Progenitor cell of endocrine pancreas (in vitro differentiated cells): ENCODE data around the gene EYS. TPM values are rescaled to one million over a fixed set of nuclear protein-coding genes. Genes with fewer than 3 reads are reported as not detected.

ENCODE experiments used
- DNase-seq: peaks from one replicate; pipeline ENCODE4 v3.0.0; 2021; ENCODE audit warnings: low spot score; ENCODE audit not compliant: unreplicated experiment
- H3K27ac Mint-ChIP-seq: 2 replicates; pipeline ENCODE4 v1.8.0; 2021; ENCODE audit warnings: mild to moderate bottlenecking, moderate library complexity, mixed read lengths
- H3K27me3 Mint-ChIP-seq: 2 replicates; pipeline ENCODE4 v1.8.0; 2021; ENCODE audit warnings: mixed read lengths
- H3K36me3 Mint-ChIP-seq: 2 replicates; pipeline ENCODE4 v1.8.0; 2022; ENCODE audit warnings: mixed read lengths; ENCODE audit not compliant: insufficient read depth
- H3K4me1 Mint-ChIP-seq: 2 replicates; pipeline ENCODE4 v1.8.0; 2021; ENCODE audit warnings: low read depth, mixed read lengths
- H3K4me3 Mint-ChIP-seq: 2 replicates; pipeline ENCODE4 v1.8.0; 2021; ENCODE audit warnings: low read depth, mild to moderate bottlenecking, moderate library complexity, mixed read lengths
- H3K9me3 Mint-ChIP-seq: 2 replicates; pipeline ENCODE4 v1.8.0; 2021; ENCODE audit warnings: low read depth, mixed read lengths
- total RNA-seq: library from RNA; stranded (reverse); gene quantifications from 2 replicates; pipeline ENCODE4 v1.2.1, GENCODE V29; 2021
- TF ChIP-seq, protein P1 (sequence below): fragments of 200-600 bp; sonication (generic); IDR thresholded peaks from one replicate; pipeline ENCODE4 v1.5.0; 2021; ENCODE audit warnings: antibody characterized with exemption, mild to moderate bottlenecking; ENCODE audit not compliant: unreplicated experiment

The EYS gene
- total RNA-seq, 1 donor from 2014 or later, result 0.46 TPM

DNA sequence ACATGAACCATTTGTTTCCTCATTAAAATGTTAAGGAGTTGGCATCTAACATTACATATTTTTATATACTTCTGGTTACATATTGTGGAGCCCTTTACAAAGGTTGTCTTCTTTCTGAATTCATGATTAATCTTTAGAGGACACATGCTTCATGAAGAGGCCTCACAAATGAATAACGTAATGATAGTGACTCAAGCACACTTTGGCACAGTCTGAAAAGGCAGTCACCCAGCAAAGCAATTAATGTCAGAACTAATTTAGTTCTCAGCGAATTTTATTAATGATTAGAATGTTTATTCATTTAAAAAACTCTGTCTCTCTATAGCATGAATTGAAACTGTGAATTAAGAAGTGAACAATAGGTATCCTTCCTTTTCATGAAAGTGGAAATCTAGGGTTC lies 1217.3 kb downstream of the EYS start:
- Mint-ChIP-seq H3K4me3 (no peak overlapping the region), H3K36me3 (no peaks in the 10 kb centered on the region), H3K27ac (no peak overlapping the region), H3K27me3 (peaks cover 6% of the 10 kb centered on the region), H3K9me3 (no peaks in the 10 kb centered on the region), H3K4me1 (peaks cover 5% of the 10 kb centered on the region)
- TF ChIP-seq, protein P1, sequence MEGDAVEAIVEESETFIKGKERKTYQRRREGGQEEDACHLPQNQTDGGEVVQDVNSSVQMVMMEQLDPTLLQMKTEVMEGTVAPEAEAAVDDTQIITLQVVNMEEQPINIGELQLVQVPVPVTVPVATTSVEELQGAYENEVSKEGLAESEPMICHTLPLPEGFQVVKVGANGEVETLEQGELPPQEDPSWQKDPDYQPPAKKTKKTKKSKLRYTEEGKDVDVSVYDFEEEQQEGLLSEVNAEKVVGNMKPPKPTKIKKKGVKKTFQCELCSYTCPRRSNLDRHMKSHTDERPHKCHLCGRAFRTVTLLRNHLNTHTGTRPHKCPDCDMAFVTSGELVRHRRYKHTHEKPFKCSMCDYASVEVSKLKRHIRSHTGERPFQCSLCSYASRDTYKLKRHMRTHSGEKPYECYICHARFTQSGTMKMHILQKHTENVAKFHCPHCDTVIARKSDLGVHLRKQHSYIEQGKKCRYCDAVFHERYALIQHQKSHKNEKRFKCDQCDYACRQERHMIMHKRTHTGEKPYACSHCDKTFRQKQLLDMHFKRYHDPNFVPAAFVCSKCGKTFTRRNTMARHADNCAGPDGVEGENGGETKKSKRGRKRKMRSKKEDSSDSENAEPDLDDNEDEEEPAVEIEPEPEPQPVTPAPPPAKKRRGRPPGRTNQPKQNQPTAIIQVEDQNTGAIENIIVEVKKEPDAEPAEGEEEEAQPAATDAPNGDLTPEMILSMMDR, result no peak
- no peak for DNase-seq

DNA sequence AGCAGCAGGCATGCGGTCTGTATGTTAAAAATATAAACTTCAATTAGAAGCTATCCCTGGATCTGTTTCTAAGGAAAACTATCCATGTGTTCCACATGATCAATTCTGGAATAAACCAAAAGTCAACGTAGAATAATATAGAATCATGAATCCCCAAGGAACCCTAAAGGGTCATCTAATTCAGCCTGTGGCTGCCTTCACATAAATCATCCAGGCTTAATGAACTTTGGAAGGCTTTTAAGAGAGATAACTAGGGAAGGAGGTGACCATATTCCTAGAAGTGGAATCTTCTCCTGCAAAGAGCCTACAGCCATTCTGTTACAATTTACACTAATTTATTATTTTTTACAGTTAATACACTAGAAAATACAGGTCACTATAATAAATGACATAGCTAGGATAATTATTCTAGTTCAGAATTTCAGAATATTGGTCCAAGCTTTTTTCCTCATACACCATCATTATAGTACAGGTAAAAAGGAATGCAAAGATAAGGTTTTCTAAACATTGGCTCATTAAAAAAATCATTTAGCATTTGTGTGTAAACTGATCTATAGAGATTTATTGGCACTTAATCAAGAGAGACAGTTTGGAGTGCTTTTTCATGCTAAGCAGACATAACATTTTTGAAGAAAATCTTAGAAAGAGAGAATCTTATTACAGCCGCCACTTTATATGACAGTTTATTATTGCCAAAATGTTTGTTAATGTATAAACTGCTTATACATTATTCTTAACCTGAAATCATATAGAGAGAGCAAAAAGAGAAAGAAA lies 1220.3 kb downstream of the EYS start:
- no peak overlapping the region for H3K4me3 Mint-ChIP-seq

DNA sequence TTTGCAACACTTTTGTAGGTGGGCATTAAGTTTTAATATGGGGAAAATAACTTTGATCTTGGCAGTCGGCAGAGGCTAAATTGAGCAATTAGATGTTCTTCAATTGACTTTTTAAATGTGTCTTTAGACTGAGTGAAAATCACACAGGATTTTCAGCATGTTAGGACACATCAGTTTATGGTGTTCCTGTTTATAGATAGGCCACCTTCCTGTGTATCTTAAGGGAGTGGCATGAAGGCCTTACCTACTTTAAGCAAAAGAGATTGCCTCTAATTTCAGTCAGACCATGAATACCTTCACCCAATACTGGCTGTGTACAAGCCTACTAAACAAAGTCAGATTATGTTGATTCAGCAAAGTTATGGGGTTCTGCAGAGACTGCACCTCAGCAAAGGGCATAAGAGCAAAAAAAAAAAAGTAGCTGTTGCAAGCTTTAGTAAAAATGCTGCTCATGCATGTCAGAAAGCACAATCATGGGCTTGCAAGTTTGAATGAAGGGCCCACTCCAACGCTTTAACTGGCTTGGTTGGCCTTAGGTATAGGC lies 1223.0 kb downstream of the EYS start:
- peaks cover 4% of the 10 kb centered on the region for H3K27me3 Mint-ChIP-seq
- peaks cover 5% of the 10 kb centered on the region for H3K4me1 Mint-ChIP-seq
- H3K4me3 Mint-ChIP-seq, result no peak overlapping the region
- DNase-seq, result no peak
- H3K36me3 Mint-ChIP-seq, result no peaks in the 10 kb centered on the region
- no peak overlapping the region for H3K27ac Mint-ChIP-seq
- TF ChIP-seq, protein P1, result no peak
- H3K9me3 Mint-ChIP-seq, result no peaks in the 10 kb centered on the region

More for the DNA sequence above, 1220.3 kb downstream of the EYS start:
- no peak overlapping the region for H3K27ac Mint-ChIP-seq
- H3K9me3 Mint-ChIP-seq, result no peaks in the 10 kb centered on the region
- no peaks in the 10 kb centered on the region for H3K36me3 Mint-ChIP-seq
- DNase-seq, result no peak
- H3K27me3 Mint-ChIP-seq, result peaks cover 4% of the 10 kb centered on the region
- TF ChIP-seq, protein P1, result no peak
- peaks cover 5% of the 10 kb centered on the region for H3K4me1 Mint-ChIP-seq

DNA sequence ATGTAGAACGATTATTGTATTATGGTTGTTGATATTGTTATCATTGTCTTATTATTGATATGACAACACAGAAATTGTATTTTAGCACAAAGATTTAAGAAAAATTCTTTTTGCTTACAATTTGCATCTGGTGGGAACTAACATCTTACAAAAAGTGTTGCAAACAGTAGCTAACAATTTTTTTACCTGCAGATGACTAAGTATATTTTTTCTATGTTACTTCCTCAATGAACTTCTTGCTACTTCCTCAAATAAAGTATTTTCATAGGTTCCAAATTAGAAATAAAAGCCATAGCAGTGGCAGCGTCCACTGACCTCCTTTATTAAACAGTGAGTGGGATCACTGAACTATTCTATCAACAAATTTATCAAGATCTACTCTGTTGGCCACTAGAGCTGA lies 1224.4 kb downstream of the EYS start:
- H3K36me3 Mint-ChIP-seq, result no peaks in the 10 kb centered on the region
- H3K4me1 Mint-ChIP-seq, result peaks cover 5% of the 10 kb centered on the region
- no peak for DNase-seq
- no peak overlapping the region for H3K27ac Mint-ChIP-seq
- H3K27me3 Mint-ChIP-seq, result peaks cover 4% of the 10 kb centered on the region
- TF ChIP-seq, protein P1, result no peak
- no peaks in the 10 kb centered on the region for H3K9me3 Mint-ChIP-seq
- H3K4me3 Mint-ChIP-seq, result no peak overlapping the region

- Mint-ChIP-seq H3K9me3 (no peaks in the 10 kb centered on the region), H3K4me1 (no peaks in the 10 kb centered on the region), H3K4me3 (no peak overlapping the region), H3K36me3 (no peaks in the 10 kb centered on the region), H3K27ac (no peak overlapping the region), H3K27me3 (peaks cover 3% of the 10 kb centered on the region)
- TF ChIP-seq, protein P1, result no peak
- DNase-seq, result no peak
These were observed 1227.9 kb downstream of the EYS start for GRCh38 chr6:64479134-64479533.
